Measurements from ENCODE around the gene FRMPD2.
"Not testable (repeated sequence)": the region's sequence is repeated elsewhere in the genome, so short reads cannot be mapped to it uniquely, and the experiment has no call there.

- TF ChIP-seq CTCF (IDR thresholded peaks at IDR 0.05; ENCODE audit: low read length); EZH2 (IDR thresholded peaks at IDR 0.05; ENCODE audit: borderline replicate concordance, low read length): not testable (repeated sequence)
Observed at GRCh38 chr10:48154211-48155140, 120.0 kb downstream of the FRMPD2 start.
